ENCODE data around the gene RNF113B.

GRCh38 chr13:98155475-98156109, 21.5 kb downstream of the RNF113B start:
- TF ChIP-seq CTCF (IDR thresholded peaks at IDR 0.05) (no peak), POLR2A (IDR thresholded peaks at IDR 0.05) (no peak)

Measured in adrenal gland (tissue), 5 donors.